Activated T-cell treated with anti-CD3 and anti-CD28 coated beads, Interleukin-2, amount 50 U/mL, for 72 hours (primary cell): Measurements from ENCODE around the gene BBS4. TPM values are rescaled to one million over a fixed set of nuclear protein-coding genes. Genes with fewer than 3 reads are reported as not detected.
"Not testable (repeated sequence)": the region's sequence is repeated elsewhere in the genome, so short reads cannot be mapped to it uniquely, and the experiment has no call there.

Experiments
- ATAC-seq, 2 donors: fragments of 150-1000 bp; cut with Tn5 transposase; replicated peaks in 1 of 2; 2 replicates each; pipeline ENCODE4 v1.10.0; 2021; ENCODE audit warnings: moderate library complexity in 2 of 2, mild to moderate bottlenecking in 1 of 2
- DNase-seq, 2 donors: peaks; one replicate each; pipeline ENCODE4 v3.0.0; 2021 to 2022; ENCODE audit warnings: mixed read lengths in 1 of 2
- H3K27ac Mint-ChIP-seq: one replicate; pipeline ENCODE4 v1.8.0; 2022; ENCODE audit warnings: mild to moderate bottlenecking, moderate library complexity, mixed read lengths
- H3K27me3 Mint-ChIP-seq: one replicate; pipeline ENCODE4 v1.8.0; 2022; ENCODE audit warnings: low read depth, mixed read lengths
- H3K36me3 Mint-ChIP-seq, 2 donors: one replicate each; pipeline ENCODE4 v1.8.0; 2022; ENCODE audit warnings: mixed read lengths in 2 of 2, mild to moderate bottlenecking in 1 of 2; ENCODE audit not compliant: insufficient read depth in 2 of 2
- H3K4me1 Mint-ChIP-seq: one replicate; pipeline ENCODE4 v1.8.0; 2022; ENCODE audit warnings: low read depth, mixed read lengths
- H3K4me3 Mint-ChIP-seq, 2 donors: one replicate each; pipeline ENCODE4 v1.8.0; 2022; ENCODE audit warnings: mild to moderate bottlenecking in 2 of 2, mixed read lengths in 2 of 2, moderate library complexity in 2 of 2
- H3K9me3 Mint-ChIP-seq, 2 donors: one replicate each; pipeline ENCODE4 v1.8.0; 2022; ENCODE audit warnings: mixed read lengths in 2 of 2
- total RNA-seq, 2 donors: library from RNA; stranded (reverse); gene quantifications; one replicate each; pipeline ENCODE4 v1.2.3, GENCODE V29; 2022

The BBS4 gene
- total RNA-seq, 2 donors from 2014 or later = 19.0 to 27.2 TPM

DNA sequence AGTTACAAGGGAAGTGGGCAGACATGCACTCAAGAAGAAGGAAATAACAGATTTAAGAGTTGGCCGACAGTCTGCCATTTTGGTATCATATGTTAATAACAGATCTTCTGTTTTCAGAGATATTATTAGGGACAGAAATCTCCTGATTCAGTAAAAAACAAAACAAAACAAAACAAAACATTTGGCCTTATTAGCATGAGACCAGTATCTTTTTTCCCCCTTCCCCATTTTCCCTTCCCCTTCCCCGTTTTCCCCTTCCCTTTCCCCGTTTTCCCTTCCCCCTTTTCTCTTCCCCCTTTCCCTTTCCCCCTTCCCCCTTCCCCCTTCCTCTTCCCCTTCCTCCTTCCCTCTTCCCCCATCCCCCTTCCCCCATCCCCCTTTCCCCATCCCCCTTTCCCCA lies 39.4 kb downstream of the BBS4 start:
- H3K27me3 Mint-ChIP-seq = no peaks in the 10 kb centered on the region
- no peaks in the 10 kb centered on the region for H3K36me3 Mint-ChIP-seq
- DNase-seq = no peak
- no peaks in the 10 kb centered on the region for H3K9me3 Mint-ChIP-seq
- H3K4me3 Mint-ChIP-seq = no peak overlapping the region
- no peaks in the 10 kb centered on the region for H3K4me1 Mint-ChIP-seq
- no peak overlapping the region for H3K27ac Mint-ChIP-seq
- ATAC-seq = no peak

DNA sequence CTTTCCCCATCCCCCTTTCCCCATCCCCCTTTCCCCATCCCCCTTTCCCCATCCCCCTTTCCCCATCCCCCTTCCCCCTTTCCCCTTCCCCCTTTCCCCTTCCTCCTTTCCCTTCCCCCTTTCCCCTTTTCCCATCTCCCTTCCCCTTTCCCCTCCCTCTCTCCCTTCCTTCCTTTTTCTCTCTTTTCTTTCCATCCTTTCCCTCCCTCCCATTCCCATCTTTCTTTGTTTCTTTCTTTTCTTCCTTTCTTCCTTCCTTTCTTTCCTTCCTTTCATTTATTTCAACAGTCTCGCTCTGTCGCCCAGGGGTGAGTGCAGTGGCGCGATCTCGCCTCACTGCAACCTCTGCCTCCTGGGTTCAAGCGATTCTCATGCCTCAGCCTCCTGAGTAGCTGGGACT lies 39.8 kb downstream of the BBS4 start:
- H3K27ac Mint-ChIP-seq, H3K27me3 Mint-ChIP-seq, H3K4me3 Mint-ChIP-seq, ATAC-seq, DNase-seq, H3K36me3 Mint-ChIP-seq, H3K4me1 Mint-ChIP-seq, H3K9me3 Mint-ChIP-seq: not testable (repeated sequence)

DNA sequence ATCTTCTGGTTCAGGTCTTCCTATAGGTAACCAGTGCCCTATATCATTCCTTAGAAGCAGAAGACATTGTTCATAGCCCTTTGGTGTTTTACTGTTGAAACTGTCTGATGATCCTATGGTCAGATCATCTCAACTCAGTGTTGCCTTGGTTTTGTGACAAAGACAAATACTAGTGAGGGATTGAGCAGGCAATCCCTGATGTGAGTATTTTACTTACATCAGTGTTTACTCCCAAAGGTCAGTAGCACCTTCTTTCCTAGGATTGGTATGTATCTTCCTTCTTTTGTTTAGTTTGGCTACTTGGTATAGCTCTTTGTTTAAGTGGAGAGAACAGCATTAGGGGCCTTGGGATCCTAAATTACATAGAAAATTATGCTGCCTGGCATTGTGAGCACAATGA lies 41.1 kb downstream of the BBS4 start:
- H3K36me3 Mint-ChIP-seq = no peaks in the 10 kb centered on the region
- no peaks in the 10 kb centered on the region for H3K9me3 Mint-ChIP-seq
- no peaks in the 10 kb centered on the region for H3K27me3 Mint-ChIP-seq
- ATAC-seq (no peak), DNase-seq (no peak)
- no peak overlapping the region for H3K27ac Mint-ChIP-seq
- H3K4me1 Mint-ChIP-seq = no peaks in the 10 kb centered on the region
- no peak overlapping the region for H3K4me3 Mint-ChIP-seq

DNA sequence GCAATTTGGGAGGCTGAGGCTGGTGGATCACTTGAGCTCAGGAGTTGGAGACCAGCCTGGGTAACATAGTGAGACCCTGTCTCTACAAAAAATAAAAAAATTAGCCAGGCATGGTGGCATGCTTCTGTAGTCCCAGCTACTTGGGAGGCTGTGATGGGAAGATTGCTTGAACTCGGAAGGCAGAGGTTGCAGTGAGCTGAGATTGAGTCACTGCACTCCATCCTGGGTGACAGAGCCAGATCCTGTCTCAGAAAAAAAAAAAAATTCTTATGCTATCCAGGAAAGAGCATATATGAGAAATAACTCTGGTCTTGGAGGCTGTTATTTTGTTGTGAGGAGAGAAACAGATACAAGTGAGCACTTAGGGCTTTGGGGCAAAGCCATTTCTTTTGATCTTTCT lies 42.2 kb downstream of the BBS4 start:
- H3K4me3 Mint-ChIP-seq, ATAC-seq, H3K4me1 Mint-ChIP-seq, H3K27ac Mint-ChIP-seq, DNase-seq, H3K36me3 Mint-ChIP-seq, H3K27me3 Mint-ChIP-seq, H3K9me3 Mint-ChIP-seq: not testable (repeated sequence)

DNA sequence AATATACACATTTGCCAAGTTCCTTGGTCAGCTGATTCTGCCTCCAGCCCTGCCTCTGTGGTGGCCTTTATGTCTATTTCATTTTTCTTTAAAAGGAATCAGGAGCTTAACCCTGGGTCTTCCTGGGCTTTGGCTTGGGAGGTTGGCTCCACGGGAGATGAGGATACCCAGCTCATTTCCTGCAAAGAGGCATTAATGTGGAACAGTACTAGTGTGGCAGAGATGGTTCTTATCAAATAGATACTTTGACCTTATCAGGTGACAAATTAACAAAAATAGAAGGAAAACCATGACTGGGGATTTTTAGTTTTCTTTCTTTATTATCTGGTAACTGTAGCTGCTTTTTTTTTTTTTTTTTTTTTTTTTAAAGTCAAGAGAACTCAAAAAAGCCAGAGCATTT lies 42.8 kb downstream of the BBS4 start:
- ATAC-seq (no peak), DNase-seq (no peak)
- H3K27me3 Mint-ChIP-seq = no peaks in the 10 kb centered on the region
- H3K4me1 Mint-ChIP-seq = no peaks in the 10 kb centered on the region
- H3K36me3 Mint-ChIP-seq = peaks cover 0 to 1% of the 10 kb centered on the region in 2 donors
- no peak overlapping the region for H3K4me3 Mint-ChIP-seq
- H3K9me3 Mint-ChIP-seq = no peaks in the 10 kb centered on the region
- H3K27ac Mint-ChIP-seq = no peak overlapping the region

DNA sequence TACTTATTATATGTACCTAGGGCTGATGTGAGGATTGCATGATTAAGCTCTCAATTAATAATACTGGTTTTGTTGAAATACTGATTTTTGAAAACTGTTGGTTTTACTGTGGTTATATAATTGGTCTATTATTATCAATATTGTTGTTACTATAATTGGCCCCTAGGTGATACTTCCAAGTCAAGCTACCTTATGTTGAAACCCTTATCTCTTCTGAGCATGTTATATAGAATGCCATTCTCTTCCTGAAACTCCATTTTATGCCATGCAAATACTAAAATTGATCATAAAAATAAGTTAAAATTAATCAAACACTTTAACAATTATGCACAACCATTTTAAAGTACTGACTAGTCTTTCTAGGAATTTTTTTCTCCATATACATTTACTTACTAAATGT lies 46.1 kb downstream of the BBS4 start:
- H3K9me3 Mint-ChIP-seq = no peaks in the 10 kb centered on the region
- no peaks in the 10 kb centered on the region for H3K4me1 Mint-ChIP-seq
- H3K27me3 Mint-ChIP-seq = no peaks in the 10 kb centered on the region
- DNase-seq (no peak), ATAC-seq (no peak)
- peaks cover 0 to 5% of the 10 kb centered on the region in 2 donors for H3K36me3 Mint-ChIP-seq
- H3K27ac Mint-ChIP-seq = no peak overlapping the region
- no peak overlapping the region for H3K4me3 Mint-ChIP-seq

DNA sequence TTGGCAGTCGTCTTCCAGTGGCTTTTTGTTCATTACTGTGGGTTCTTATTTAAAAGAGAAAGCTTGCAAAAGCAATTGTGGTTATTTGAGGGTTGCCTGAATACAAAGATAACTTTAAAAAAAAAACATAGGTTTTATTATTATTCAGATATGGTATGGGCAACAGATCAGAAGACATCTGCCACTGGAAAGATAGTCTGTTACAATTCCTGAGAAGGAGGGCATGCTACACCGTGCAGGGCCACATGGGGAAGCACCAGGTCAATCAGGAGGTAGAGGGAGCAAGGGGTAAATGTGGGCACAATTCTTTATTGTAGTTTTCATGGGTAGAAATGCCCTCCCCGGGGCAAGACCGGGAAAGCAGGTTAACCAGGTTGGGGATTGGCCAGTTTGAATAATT lies 46.5 kb downstream of the BBS4 start:
- no peak for DNase-seq
- no peaks in the 10 kb centered on the region for H3K27me3 Mint-ChIP-seq
- no peaks in the 10 kb centered on the region for H3K9me3 Mint-ChIP-seq
- ATAC-seq = no peak
- H3K36me3 Mint-ChIP-seq = peaks cover 0 to 9% of the 10 kb centered on the region in 2 donors
- no peak overlapping the region for H3K27ac Mint-ChIP-seq
- H3K4me1 Mint-ChIP-seq = no peaks in the 10 kb centered on the region
- no peak overlapping the region for H3K4me3 Mint-ChIP-seq

DNA sequence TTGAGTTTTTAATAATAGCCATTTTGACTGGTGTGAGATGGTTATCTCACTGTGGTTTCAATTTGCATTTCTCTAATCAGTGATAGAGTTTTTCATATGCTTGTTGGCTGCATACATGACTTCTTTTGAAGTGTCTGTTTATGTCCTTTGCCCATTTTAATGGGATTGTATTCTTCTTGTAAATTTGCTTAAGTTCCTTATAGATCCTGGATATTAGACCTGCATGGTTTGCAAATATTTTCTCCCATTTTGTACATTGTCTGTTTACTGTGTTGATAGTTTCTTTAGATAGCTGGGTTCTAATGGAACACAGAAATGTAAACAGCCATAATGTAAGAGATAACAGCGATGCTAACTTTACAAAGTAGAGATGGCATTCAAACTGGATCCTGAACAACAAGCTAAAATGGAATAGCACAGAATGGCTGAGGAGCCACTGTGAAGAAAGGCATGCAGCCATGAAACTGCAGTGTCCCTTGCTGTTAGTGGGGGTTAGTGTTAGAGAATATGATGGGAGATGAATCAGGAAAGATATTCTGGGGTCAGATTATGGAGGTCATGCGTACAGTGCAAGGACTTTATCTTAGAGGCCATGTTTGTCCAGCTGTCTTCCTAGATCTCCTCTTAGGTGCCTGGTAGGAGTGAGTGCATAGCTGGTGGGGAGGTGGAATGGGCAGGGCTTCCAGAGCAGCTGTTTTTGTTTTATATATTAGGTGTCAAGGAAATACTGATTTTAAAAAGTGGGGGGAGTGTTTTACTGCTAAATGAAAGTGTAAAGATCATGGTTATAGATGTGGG lies 48.1 kb downstream of the BBS4 start:
- no peaks in the 10 kb centered on the region for H3K27me3 Mint-ChIP-seq
- peaks cover 4 to 14% of the 10 kb centered on the region in 2 donors for H3K36me3 Mint-ChIP-seq

DNA sequence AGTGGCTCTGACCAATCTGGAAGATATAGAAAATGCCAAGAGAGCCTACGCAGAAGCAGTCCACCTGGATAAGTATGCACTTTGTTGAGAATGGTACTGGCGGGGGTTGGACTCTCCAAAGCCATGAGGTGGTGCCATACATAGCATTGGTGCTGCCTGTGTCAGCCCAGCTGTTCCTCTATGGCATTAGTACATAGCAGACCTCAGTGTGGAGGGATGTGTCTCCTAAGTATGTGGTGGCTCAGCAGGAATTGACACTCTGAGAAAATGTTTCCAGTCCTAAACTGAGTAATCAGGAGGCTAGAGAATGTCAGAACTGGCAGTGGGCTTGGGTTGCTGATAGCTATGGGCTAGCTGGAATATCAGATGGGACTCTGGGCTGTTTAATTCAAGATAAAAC lies 49.1 kb downstream of the BBS4 start:
- Mint-ChIP-seq H3K4me3 (no peak overlapping the region), H3K27ac (no peak overlapping the region), H3K4me1 (peaks cover 17% of the 10 kb centered on the region), H3K9me3 (no peaks in the 10 kb centered on the region), H3K36me3 (peaks cover 9 to 19% of the 10 kb centered on the region in 2 donors), H3K27me3 (no peaks in the 10 kb centered on the region)
- ATAC-seq (no peak), DNase-seq (no peak)

More for the DNA sequence above, 48.1 kb downstream of the BBS4 start:
- Mint-ChIP-seq H3K27ac (no peak overlapping the region), H3K4me1 (peaks cover 7% of the 10 kb centered on the region), H3K4me3 (no peak overlapping the region), H3K9me3 (no peaks in the 10 kb centered on the region)
- ATAC-seq (no peak), DNase-seq (no peak)

DNA sequence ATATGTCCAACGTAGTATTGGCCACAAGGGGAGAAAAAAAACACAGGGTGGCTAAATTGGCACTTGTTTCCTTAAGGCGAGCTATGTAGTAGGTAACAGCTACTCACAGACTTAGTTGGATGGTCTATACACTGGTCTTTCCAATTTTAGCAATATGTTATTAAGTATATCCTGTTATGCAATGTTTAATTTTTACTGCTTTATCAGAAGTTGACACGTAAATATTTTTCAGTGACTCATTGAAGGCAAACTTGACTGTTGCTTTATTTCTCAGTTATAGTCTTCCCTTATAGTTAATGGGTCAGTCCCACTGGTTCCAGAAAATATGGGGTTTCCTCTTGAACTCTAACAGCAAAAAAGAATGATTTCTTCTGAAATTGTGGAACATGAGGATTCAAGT lies 51.1 kb downstream of the BBS4 start:
- Mint-ChIP-seq H3K4me1 (peaks cover 36% of the 10 kb centered on the region), H3K36me3 (peaks cover 17 to 29% of the 10 kb centered on the region in 2 donors), H3K27me3 (no peaks in the 10 kb centered on the region), H3K9me3 (no peaks in the 10 kb centered on the region), H3K27ac (no peak overlapping the region), H3K4me3 (no peak overlapping the region)
- no peak for ATAC-seq
- DNase-seq = no peak

DNA sequence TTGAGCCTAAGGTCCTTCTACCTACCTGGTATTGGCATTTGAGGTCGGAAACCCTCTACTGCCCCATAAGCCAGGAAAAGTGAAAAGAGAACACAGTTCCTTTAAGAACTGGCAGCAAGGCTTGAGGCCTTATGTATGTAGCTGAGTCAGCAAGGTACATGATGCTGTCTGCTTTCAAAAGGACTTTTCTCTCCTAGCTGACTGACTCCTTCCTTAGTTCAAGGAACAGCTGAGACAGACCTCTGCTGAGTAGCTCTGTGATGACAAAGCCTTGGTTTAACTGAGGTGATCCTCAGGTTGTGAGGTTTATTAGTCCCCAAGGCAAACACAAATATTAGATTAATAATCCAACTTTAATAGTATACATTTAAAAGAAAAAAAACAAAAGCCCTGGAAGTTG lies 51.7 kb downstream of the BBS4 start:
- ATAC-seq = no peak
- no peak for DNase-seq
- H3K27ac Mint-ChIP-seq = no peak overlapping the region
- H3K27me3 Mint-ChIP-seq = no peaks in the 10 kb centered on the region
- H3K4me3 Mint-ChIP-seq = no peak overlapping the region
- H3K36me3 Mint-ChIP-seq = peaks cover 17 to 29% of the 10 kb centered on the region in 2 donors
- no peaks in the 10 kb centered on the region for H3K9me3 Mint-ChIP-seq
- H3K4me1 Mint-ChIP-seq = peaks cover 36% of the 10 kb centered on the region

DNA sequence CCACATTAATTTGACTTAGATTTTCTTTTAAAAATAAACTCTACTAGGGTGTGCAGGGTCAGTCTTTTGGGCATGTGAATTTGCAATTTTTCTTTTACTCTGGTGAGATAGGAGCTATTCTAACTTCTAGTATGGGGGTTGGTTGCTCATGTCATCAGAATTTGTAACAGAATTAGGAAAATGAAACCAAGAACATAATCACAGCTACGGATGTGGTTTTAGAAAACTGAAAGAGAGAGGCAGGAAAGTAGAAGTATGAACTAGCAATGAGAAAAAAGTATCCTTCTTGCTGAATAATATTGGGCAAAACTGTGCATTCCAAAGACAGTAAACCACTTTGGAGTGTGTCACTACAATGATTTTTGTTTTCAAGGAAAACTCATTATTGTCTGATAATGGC lies 54.2 kb downstream of the BBS4 start:
- no peaks in the 10 kb centered on the region for H3K27me3 Mint-ChIP-seq
- peak overlapping the region; percentile 70 for H3K27ac Mint-ChIP-seq
- peaks cover 36% of the 10 kb centered on the region for H3K4me1 Mint-ChIP-seq
- peak overlapping the region; percentile 35 to 58 for H3K4me3 Mint-ChIP-seq
- H3K9me3 Mint-ChIP-seq = no peaks in the 10 kb centered on the region
- DNase-seq (no peak), ATAC-seq (peak; percentile 70 to 81)
- peaks cover 17 to 28% of the 10 kb centered on the region in 2 donors for H3K36me3 Mint-ChIP-seq

DNA sequence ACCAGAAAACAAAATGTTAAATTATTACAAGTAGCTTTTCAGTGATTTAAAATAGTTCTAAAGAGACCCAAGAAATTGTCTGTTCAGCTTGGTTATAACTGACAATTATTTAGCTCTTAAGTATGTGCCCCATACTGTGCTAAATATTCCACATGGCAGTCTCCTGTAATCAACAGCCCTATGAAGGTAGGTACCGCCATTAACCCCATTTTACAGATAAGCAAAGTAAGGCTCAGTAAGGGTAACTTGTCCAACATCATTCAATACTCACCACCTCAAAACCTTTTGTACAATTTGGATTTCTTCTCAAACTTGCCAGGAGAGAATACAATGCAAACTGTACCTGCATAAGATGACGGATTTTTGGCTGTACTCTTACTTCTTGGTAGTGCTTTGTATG lies 63.7 kb downstream of the BBS4 start:
- no peak for ATAC-seq

More for the DNA sequence above, 63.7 kb downstream of the BBS4 start:
- H3K4me1 Mint-ChIP-seq = peaks cover 20% of the 10 kb centered on the region
- peaks cover 6 to 22% of the 10 kb centered on the region in 2 donors for H3K36me3 Mint-ChIP-seq
- no peak overlapping the region for H3K4me3 Mint-ChIP-seq
- H3K9me3 Mint-ChIP-seq = peaks cover 0 to 2% of the 10 kb centered on the region in 2 donors
- no peak for DNase-seq
- H3K27me3 Mint-ChIP-seq = no peaks in the 10 kb centered on the region
- no peak overlapping the region for H3K27ac Mint-ChIP-seq
